Endothelial cell of umbilical vein (primary cell): ENCODE measurements around the gene PPP1R12A. TPM values are rescaled to one million over a fixed set of nuclear protein-coding genes. Genes with fewer than 3 reads are reported as not detected.

Source experiments
- BruUV-seq: library from RNA; stranded (reverse); fragments of 400-500 nt; replicated peaks from 2 replicates; lab custom pipeline; 2021; lab: Mats Ljungman, UMichigan
- CTCF ChIA-PET: fragments of 300-600, 350-600 bp; sonication (Branson Sonifier 250); formaldehyde crosslinking; loops from one replicate; lab custom pipeline; 2021; ENCODE audit warnings: antibody characterized with exemption, inconsistent platforms; lab: Charles Lee
- POLR2A ChIA-PET: fragments of 300-600, 350-600 bp; sonication (Branson Sonifier 250); formaldehyde crosslinking; loops from one replicate; lab custom pipeline; 2021; ENCODE audit warnings: antibody characterized with exemption, inconsistent platforms; lab: Charles Lee
- DNase-seq: peaks from one replicate; pipeline ENCODE4 v3.0.0-alpha.2; 2011; ENCODE audit warnings: low read depth, low spot score
- FAIRE-seq: peaks from 2 replicates; lab custom pipeline; 2011; peaks lifted over from hg19 to GRCh38; lab: Jason Lieb, UNC
- H2AFZ ChIP-seq: 2 replicates; pipeline ENCODE4 v1.6.0; 2012; ENCODE audit warnings: low read depth, low read length, control low read depth, inconsistent platforms
- H3K27ac ChIP-seq: 2 replicates; pipeline ENCODE4 v1.5.1; 2011; ENCODE audit warnings: low read depth, mild to moderate bottlenecking, control low read depth, low read length, moderate library complexity; ENCODE audit not compliant: insufficient read depth
- H3K27me3 ChIP-seq, 2 experiments: 2 replicates each; pipeline versions ENCODE4 v1.6.0 to v1.6.1; 2011; ENCODE audit warnings: low read length in 2 of 2, mixed read lengths in 1 of 2; ENCODE audit not compliant: control insufficient read depth in 2 of 2, insufficient read depth in 2 of 2
- H3K36me3 ChIP-seq, 2 experiments: 2 replicates in 1 of 2; 3 replicates in 1 of 2; pipeline ENCODE4 v1.5.1; 2011; ENCODE audit warnings: low read length in 2 of 2, mild to moderate bottlenecking in 1 of 2, moderate library complexity in 1 of 2; ENCODE audit not compliant: control insufficient read depth in 2 of 2, insufficient read depth in 2 of 2; ENCODE audit errors: extremely low read depth in 1 of 2
- H3K4me1 ChIP-seq: 3 replicates; pipeline ENCODE4 v1.5.1; 2011; ENCODE audit warnings: mild to moderate bottlenecking, low read length; ENCODE audit not compliant: control insufficient read depth, insufficient read depth; ENCODE audit errors: extremely low read depth
- H3K4me2 ChIP-seq: 2 replicates; pipeline ENCODE4 v1.6.1; 2011; ENCODE audit warnings: low read length, control low read depth, mixed read lengths; ENCODE audit not compliant: insufficient read depth
- H3K4me3 ChIP-seq, 3 experiments: fragments of 200-600 bp in 1 of 3; sonication (generic), shearing (Covaris generic) in 1 of 3; replicated peaks in 1 of 3; 2 replicates each; pipeline ENCODE4 v1.5.1; 2011 to 2016; ENCODE audit warnings: control low read depth in 3 of 3, low read length in 3 of 3, mild to moderate bottlenecking in 2 of 3, inconsistent platforms in 1 of 3, low read depth in 1 of 3, moderate library complexity in 1 of 3; ENCODE audit not compliant: insufficient read depth in 1 of 3
- H3K79me2 ChIP-seq: 2 replicates; pipeline ENCODE4 v1.6.0; 2012; ENCODE audit warnings: low read length, inconsistent platforms; ENCODE audit not compliant: control insufficient read depth, insufficient read depth
- H3K9ac ChIP-seq: replicated peaks from 2 replicates; pipeline ENCODE3; 2011; ENCODE audit warnings: low read length, control low read depth; ENCODE audit not compliant: insufficient read depth; ENCODE audit errors: extremely low read depth
- H3K9me1 ChIP-seq: replicated peaks from 3 replicates; pipeline ENCODE4 v1.6.0; 2011; ENCODE audit warnings: mild to moderate bottlenecking, low read length; ENCODE audit not compliant: control insufficient read depth, insufficient read depth; ENCODE audit errors: extremely low read depth
- H3K9me3 ChIP-seq: replicated peaks from 2 replicates; pipeline ENCODE4 v1.5.1; 2012; ENCODE audit warnings: low read length, inconsistent platforms; ENCODE audit not compliant: control insufficient read depth, insufficient read depth
- H4K20me1 ChIP-seq: replicated peaks from 2 replicates; pipeline ENCODE3; 2011; ENCODE audit warnings: mild to moderate bottlenecking, low read length; ENCODE audit not compliant: control insufficient read depth, insufficient read depth; ENCODE audit errors: extremely low read depth
- CTCF ChIP-seq, 2 donors: IDR thresholded peaks; 1 replicate in 1 of 2; 2 replicates in 1 of 2; pipeline ENCODE4 v1.5.1; 2011; ENCODE audit warnings: low read length in 2 of 2, mild to moderate bottlenecking in 2 of 2, moderate library complexity in 2 of 2, control low read depth in 1 of 2, inconsistent platforms in 1 of 2, low read depth in 1 of 2; ENCODE audit not compliant: insufficient read depth in 1 of 2; ENCODE audit errors: extremely low read depth in 1 of 2
- EZH2 ChIP-seq: IDR thresholded peaks from 2 replicates; pipeline ENCODE4 v1.6.1; 2012; ENCODE audit warnings: borderline replicate concordance, low read depth, mild to moderate bottlenecking, moderate library complexity, low read length, inconsistent platforms; ENCODE audit not compliant: severe bottlenecking
- FOS ChIP-seq: IDR thresholded peaks from 2 replicates; pipeline ENCODE4 v1.6.1; 2011; ENCODE audit warnings: mild to moderate bottlenecking, low read length, moderate library complexity, borderline replicate concordance; ENCODE audit not compliant: insufficient read depth
- GATA2 ChIP-seq: IDR thresholded peaks from 2 replicates; pipeline ENCODE4 v1.7.0; 2011; ENCODE audit warnings: low read depth, mild to moderate bottlenecking, moderate library complexity, mixed read lengths, low read length; ENCODE audit not compliant: insufficient read length, insufficient read depth
- JUN ChIP-seq: IDR thresholded peaks from 2 replicates; pipeline ENCODE4 v1.6.1; 2011; ENCODE audit warnings: borderline replicate concordance, low read depth; ENCODE audit not compliant: insufficient read length, insufficient read depth
- MAX ChIP-seq: IDR thresholded peaks from 2 replicates; pipeline ENCODE4 v1.6.1; 2011; ENCODE audit not compliant: insufficient read depth, insufficient read length
- MYC ChIP-seq: IDR thresholded peaks from one replicate; pipeline ENCODE4 v1.6.1; 2011; ENCODE audit warnings: mild to moderate bottlenecking, low read depth, low read length
- POLR2A ChIP-seq: IDR thresholded peaks from 2 replicates; pipeline ENCODE4 v1.6.1; 2012; ENCODE audit warnings: low read depth, mild to moderate bottlenecking, control low read depth, low read length
- POLR2AphosphoS5 ChIP-seq: IDR thresholded peaks from 2 replicates; pipeline ENCODE4 v1.6.1; 2012; ENCODE audit warnings: low read depth, mild to moderate bottlenecking, control low read depth, low read length, moderate library complexity; ENCODE audit not compliant: insufficient read depth
- dilution Hi-C: fragments of 300-500 bp; cut with MboI; formaldehyde crosslinking; loops from one replicate; pipeline ENCODE4 v1.15.0; 2019; ENCODE audit warnings: low sequenced_read_pairs; ENCODE audit not compliant: extremely low pct_ligation_motif_present
- intact Hi-C: fragments of 100-400 bp; cut with micrococcal nuclease; formaldehyde crosslinking; loops from one replicate; pipeline ENCODE4 v1.10.0; 2022
- polyA plus RNA-seq, 4 experiments: library from polyadenylated mRNA; depleted of rRNA in 3 of 4; stranded (reverse) in 3 of 4; unstranded in 1 of 4; fragments of >200 nt; gene quantifications; 2 replicates each; pipeline versions ENCODE4 v1.2.1 to v1.2.3, GENCODE V29; 2011 to 2012; ENCODE audit warnings: missing spikeins in 1 of 4
- total RNA-seq: library from RNA; stranded (reverse); gene quantifications from 2 replicates; pipeline ENCODE4 v1.2.3, GENCODE V29; 2021

PPP1R12A gene
- total and polyA plus RNA-seq, 2 donors (not counting 3 experiments of a cell fraction or from before 2014, with no cell fraction given) = 12.9 to 83.9 TPM

GRCh38 chr12:79908366-79908765 is 26.5 kb downstream of the PPP1R12A start:
- Histone ChIP-seq H3K9me3 (no peaks in the 10 kb centered on the region), H3K36me3 (no peaks in the 10 kb centered on the region), H3K4me3 (no peak overlapping the region), H3K4me1 (no peaks in the 10 kb centered on the region), H3K79me2 (peaks cover 88% of the 10 kb centered on the region), H3K9me1 (no peaks in the 10 kb centered on the region), H3K27ac (no peak overlapping the region), H2AFZ (no peak overlapping the region), H3K4me2 (no peak overlapping the region), H3K27me3 (no peaks in the 10 kb centered on the region), H3K9ac (no peak overlapping the region), H4K20me1 (peaks cover 8% of the 10 kb centered on the region)
- POLR2A ChIA-PET = no interaction called here
- BruUV-seq = no TSS peak
- dilution Hi-C loops (no loop called here), intact Hi-C loops (no loop called here)
- no peak for TF ChIP-seq POLR2A
- TF ChIP-seq JUN = no peak
- no peak for TF ChIP-seq CTCF (IDR thresholded peaks at IDR 0.05; ENCODE audit: extremely low read depth in 1 of 2, insufficient read depth in 1 of 2, low read depth in 1 of 2, low read length in 2 of 2)
- TF ChIP-seq POLR2AphosphoS5 = no peak
- no peak for TF ChIP-seq GATA2
- TF ChIP-seq MAX = no peak
- no peak for TF ChIP-seq FOS
- TF ChIP-seq EZH2 = no peak
- TF ChIP-seq MYC = no peak
- DNase-seq (no peak), FAIRE-seq (no peak)
- CTCF ChIA-PET = no interaction called here
